ENCODE results near the gene FNDC10. TPM values are rescaled to one million over a fixed set of nuclear protein-coding genes. Genes with fewer than 3 reads are reported as not detected.

FNDC10 gene
- total RNA-seq, 1 experiment from 2014 or later = 15.2 TPM

DNA sequence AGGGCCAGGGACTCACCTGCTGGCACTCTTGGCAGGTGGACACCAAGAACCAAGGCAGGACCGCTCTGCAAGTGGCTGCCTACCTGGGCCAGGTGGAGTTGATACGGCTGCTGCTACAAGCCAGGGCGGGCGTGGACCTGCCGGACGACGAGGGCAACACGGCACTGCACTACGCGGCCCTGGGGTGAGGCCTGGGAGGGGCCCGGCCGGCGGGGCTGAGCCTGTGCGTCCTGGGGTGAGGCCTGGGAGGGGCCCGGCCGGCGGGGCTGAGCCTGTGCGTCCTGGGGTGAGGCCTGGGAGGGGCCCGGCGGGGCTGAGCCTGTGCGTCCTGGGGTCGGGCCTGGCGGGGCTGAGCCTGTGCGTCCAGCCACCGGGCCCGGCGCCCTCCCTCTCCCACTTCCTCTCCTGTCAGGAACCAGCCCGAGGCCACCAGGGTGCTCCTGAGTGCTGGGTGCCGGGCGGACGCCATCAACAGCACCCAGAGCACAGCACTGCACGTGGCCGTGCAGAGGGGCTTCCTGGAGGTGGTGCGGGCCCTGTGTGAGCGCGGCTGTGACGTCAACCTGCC lies 27.4 kb upstream of the FNDC10 start:
- Histone ChIP-seq H3K4me1 (ENCODE audit: insufficient read depth, low read length) (no peaks in the 10 kb centered on the region), H2BK20ac (ENCODE audit: low read depth, low read length, poor library complexity, severe bottlenecking) (no peak overlapping the region), H4K91ac (ENCODE audit: insufficient read length, low read depth, low read length) (no peak overlapping the region), H2BK12ac (ENCODE audit: insufficient read length, low read depth, low read length) (no peak overlapping the region), H3K23ac (ENCODE audit: insufficient read length, low read depth, low read length) (no peak overlapping the region), H3K56ac (ENCODE audit: insufficient read length, low read depth, low read length) (no peak overlapping the region), H4K20me1 (ENCODE audit: control insufficient read depth, insufficient read depth, insufficient read length) (no peaks in the 10 kb centered on the region), H3K79me2 (ENCODE audit: insufficient read depth, low read length) (no peaks in the 10 kb centered on the region), H4K5ac (ENCODE audit: insufficient read length, low read depth, low read length) (no peak overlapping the region), H3K4me2 (ENCODE audit: insufficient read depth, insufficient read length, low read length) (no peak overlapping the region), H3T11ph (ENCODE audit: low read length) (no peak overlapping the region), H2AK5ac (ENCODE audit: insufficient read length, low read length) (no peak overlapping the region), H3K4ac (ENCODE audit: low read depth, low read length) (no peak overlapping the region), H3K27me3 (ENCODE audit: insufficient read depth, low read length) (no peaks in the 10 kb centered on the region; the same call in 1 of the 2 replicates), H2BK15ac (ENCODE audit: low read depth, low read length) (no peak overlapping the region), H2BK5ac (ENCODE audit: insufficient read length, low read length) (no peak overlapping the region), H3K79me1 (ENCODE audit: insufficient read depth, low read depth, low read length, poor library complexity, severe bottlenecking) (no peaks in the 10 kb centered on the region), H3K9ac (ENCODE audit: extremely low read depth, insufficient read length, low read length) (no peak overlapping the region), H3K27ac (ENCODE audit: insufficient read length, low read depth, low read length) (no peak overlapping the region), H3K9me3 (ENCODE audit: control insufficient read depth, low read depth, low read length) (no peaks in the 10 kb centered on the region), H3K23me2 (ENCODE audit: insufficient read length, low read depth, low read length, poor library complexity, severe bottlenecking) (peaks cover 7% of the 10 kb centered on the region), H3K14ac (ENCODE audit: insufficient read depth, low read length) (no peak overlapping the region; the same call in 1 of the 2 replicates), H3K18ac (ENCODE audit: insufficient read length, low read depth, low read length) (no peak overlapping the region), H2AFZ (ENCODE audit: low read length) (no peak overlapping the region), H4K8ac (replicated peaks; ENCODE audit: insufficient read length, low read depth, low read length) (no peak overlapping the region), H2BK120ac (ENCODE audit: low read depth, low read length, poor library complexity, severe bottlenecking) (no peak overlapping the region)
- DNase-seq = peak; percentile 30
- no CpG with 5 or more reads among the region's 37 CpGs for WGBS (ENCODE audit: extremely low coverage, insufficient read length, low lambda C conversion rate)
- Mint-ChIP-seq H3K27me3 (ENCODE audit: low read depth) (peaks cover 11% of the 10 kb centered on the region), H3K4me3 (no peak overlapping the region), H3K4me1 (peaks cover 2% of the 10 kb centered on the region in 2 experiments; a peak in 2 of 4 replicates), H3K9me3 (no peaks in the 10 kb centered on the region), H3K36me3 (ENCODE audit: insufficient read depth in 1 of 3, low read depth in 3 of 3) (peaks cover 0 to 2% (median 0%) of the 10 kb centered on the region in 3 experiments; a peak in 1 of 7 replicates), H3K27ac (no peak overlapping the region)
- TF ChIP-seq, protein P1, sequence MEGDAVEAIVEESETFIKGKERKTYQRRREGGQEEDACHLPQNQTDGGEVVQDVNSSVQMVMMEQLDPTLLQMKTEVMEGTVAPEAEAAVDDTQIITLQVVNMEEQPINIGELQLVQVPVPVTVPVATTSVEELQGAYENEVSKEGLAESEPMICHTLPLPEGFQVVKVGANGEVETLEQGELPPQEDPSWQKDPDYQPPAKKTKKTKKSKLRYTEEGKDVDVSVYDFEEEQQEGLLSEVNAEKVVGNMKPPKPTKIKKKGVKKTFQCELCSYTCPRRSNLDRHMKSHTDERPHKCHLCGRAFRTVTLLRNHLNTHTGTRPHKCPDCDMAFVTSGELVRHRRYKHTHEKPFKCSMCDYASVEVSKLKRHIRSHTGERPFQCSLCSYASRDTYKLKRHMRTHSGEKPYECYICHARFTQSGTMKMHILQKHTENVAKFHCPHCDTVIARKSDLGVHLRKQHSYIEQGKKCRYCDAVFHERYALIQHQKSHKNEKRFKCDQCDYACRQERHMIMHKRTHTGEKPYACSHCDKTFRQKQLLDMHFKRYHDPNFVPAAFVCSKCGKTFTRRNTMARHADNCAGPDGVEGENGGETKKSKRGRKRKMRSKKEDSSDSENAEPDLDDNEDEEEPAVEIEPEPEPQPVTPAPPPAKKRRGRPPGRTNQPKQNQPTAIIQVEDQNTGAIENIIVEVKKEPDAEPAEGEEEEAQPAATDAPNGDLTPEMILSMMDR (conservative IDR thresholded peaks at IDR 0.05) = no peak
